HAP-1 (cell line): Measurements from ENCODE around the gene TMEM14C.

ENCODE experiments used
- DNase-seq, 2 experiments: peaks; one replicate each; pipeline ENCODE4 v3.0.0-alpha.2; 2016 to 2020; ENCODE audit warnings: low spot score in 2 of 2
- H3K27me3 ChIP-seq: fragments of 250-450 bp; sonication (Bioruptor Pico); 2 replicates; pipeline ENCODE4 v1.5.1; 2020; ENCODE audit warnings: low read depth, mild to moderate bottlenecking, moderate library complexity
- H3K36me3 ChIP-seq: fragments of 250-450 bp; sonication (Bioruptor Pico); replicated peaks from 2 replicates; pipeline ENCODE4 v1.5.1; 2020; ENCODE audit warnings: mild to moderate bottlenecking
- H3K4me1 ChIP-seq: fragments of 250-450 bp; sonication (Bioruptor Pico); 2 replicates; pipeline ENCODE4 v1.5.1; 2020; ENCODE audit warnings: mild to moderate bottlenecking
- H3K4me3 ChIP-seq: fragments of 250-450 bp; sonication (Bioruptor Pico); 2 replicates; pipeline ENCODE4 v1.5.1; 2020; ENCODE audit warnings: mild to moderate bottlenecking, moderate library complexity
- H3K9me3 ChIP-seq: fragments of 250-450 bp; sonication (Bioruptor Pico); 2 replicates; pipeline ENCODE4 v1.5.1; 2020; ENCODE audit warnings: mild to moderate bottlenecking, moderate library complexity
- in situ Hi-C: fragments of 300-500 bp; cut with MboI; formaldehyde crosslinking; loops from 3 replicates; pipeline ENCODE4 v1.14.3; 2020; ENCODE audit warnings: low sequenced_read_pairs, inconsistent platforms, mixed read lengths

TMEM14C gene

DNA sequence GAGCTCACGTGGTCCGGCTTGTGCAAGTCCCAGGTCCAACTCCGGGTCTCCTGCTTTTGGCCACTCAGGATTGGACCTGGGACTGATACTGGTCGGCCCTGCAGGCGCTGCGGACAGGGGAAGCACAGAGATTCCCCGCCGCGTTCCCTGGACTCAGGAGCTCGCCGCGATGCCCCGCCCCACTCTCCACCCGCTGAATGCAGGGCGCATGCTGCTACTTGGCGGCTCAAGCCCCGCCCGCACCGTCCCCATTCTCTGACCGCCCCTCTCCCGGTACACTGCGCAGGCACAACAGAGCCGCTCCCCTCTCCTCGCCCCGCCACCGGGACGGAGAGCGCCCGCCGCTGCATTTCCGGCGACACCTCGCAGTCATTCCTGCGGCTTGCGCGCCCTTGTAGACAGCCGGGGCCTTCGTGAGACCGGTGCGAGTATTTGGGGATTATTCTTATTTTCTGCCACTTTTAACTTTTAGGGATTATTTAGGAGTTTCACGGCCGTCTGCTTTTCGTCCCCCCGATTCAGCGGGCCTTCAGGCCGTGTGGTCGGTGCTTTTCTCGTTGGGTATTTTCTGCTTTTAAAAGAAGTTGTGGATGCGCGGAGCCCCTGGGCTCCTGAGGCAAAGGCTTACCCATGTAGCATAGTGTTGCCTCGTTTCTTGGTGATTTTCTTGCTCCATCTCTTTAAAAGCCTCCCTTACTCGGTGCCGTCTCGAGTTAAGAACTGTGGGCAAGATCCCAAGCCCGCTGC, at the start of gene TMEM14C:
TSS of gene TMEM14C (plus strand) at position 251 of the 747 bp plus-strand sequence. CDS start 1,544 bp downstream, outside the sequence.
- Histone ChIP-seq H3K4me1 (peaks cover 21% of the 10 kb centered on the region), H3K36me3 (peaks cover 10% of the 10 kb centered on the region), H3K9me3 (peaks cover 14% of the 10 kb centered on the region), H3K4me3 (peak within 1 kb of the TSS; percentile 48), H3K27me3 (no peaks in the 10 kb centered on the region)
- in situ Hi-C loops, result no loop called here
- DNase-seq, result peak; percentile 97 to 99

DNA sequence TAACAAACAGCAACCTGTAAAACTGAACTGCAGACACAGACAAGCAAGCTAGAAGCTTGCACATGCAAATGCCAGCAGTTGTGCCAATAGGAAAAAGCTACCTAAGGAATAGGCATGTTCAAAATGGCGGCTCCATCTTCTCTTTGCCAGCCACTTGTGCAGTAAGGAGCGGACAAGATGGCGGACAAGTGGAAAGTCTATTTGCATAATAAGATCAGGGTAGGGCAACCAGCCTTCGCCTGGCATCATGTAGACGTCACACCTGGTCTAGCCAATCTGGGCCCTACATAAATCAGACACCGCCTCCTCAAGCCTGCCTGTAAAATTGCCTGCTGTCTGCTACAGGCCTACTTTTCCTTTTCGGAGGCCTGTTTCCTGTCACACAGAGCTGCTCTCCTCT, 46.5 kb upstream of the TMEM14C start:
- in situ Hi-C loops, result loop anchor here (25.0 kb wide), 1 partner anchor 164 kb away; the partner anchor contains the start of gene GCNT2
- no peaks in the 10 kb centered on the region for H3K4me1 ChIP-seq
- no peak for DNase-seq
- no peaks in the 10 kb centered on the region for H3K36me3 ChIP-seq
- no peak overlapping the region for H3K4me3 ChIP-seq
- no peaks in the 10 kb centered on the region for H3K27me3 ChIP-seq
- no peaks in the 10 kb centered on the region for H3K9me3 ChIP-seq

DNA sequence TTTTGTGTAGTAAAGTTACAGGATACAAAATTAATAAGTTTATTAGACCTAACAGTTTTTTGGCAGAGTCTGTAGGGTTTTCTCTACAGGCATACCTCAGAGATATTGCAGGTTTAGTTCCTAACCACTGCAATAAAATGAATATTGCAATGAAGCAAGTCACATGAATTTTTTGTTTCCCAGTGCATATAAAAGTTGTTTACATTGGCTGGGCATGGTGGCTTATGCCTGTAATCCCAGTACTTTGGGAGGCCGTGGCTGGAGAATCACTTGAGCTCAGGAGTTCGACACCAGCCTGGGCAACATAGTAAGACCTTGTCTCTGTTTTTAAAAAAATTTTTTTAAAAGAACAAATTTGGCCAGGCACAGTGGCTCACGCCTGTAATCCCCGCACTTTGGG, 44.4 kb upstream of the TMEM14C start:
- no peaks in the 10 kb centered on the region for H3K9me3 ChIP-seq
- H3K4me1 ChIP-seq, result no peaks in the 10 kb centered on the region
- no peak for DNase-seq
- in situ Hi-C loops, result loop anchor here (25.0 kb wide), 1 partner anchor 166 kb away; the partner anchor contains the start of gene GCNT2
- no peak overlapping the region for H3K4me3 ChIP-seq
- no peaks in the 10 kb centered on the region for H3K36me3 ChIP-seq
- no peaks in the 10 kb centered on the region for H3K27me3 ChIP-seq

DNA sequence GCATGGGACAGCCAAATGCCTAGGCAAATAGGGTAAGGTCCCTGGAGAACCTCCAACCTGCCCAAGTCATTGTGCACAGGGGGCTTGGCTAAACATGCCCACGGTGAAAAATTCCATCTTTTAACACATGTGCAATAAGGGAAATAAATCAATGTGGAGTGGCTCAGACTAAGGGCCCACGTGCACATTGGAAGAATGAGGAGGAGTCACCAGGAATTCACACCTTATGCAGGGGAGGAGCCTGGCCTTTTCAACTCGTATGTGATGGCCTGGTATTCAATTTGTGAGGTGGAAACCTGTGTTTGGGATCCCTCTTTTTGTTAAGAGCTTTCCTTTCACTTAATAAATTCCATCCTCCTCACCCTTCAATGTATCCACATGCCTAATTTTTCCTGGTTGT, 41.1 kb upstream of the TMEM14C start:
- in situ Hi-C loops, result loop anchor here (25.0 kb wide), 1 partner anchor 169 kb away; the partner anchor contains the start of gene GCNT2
- Histone ChIP-seq H3K36me3 (no peaks in the 10 kb centered on the region), H3K4me3 (no peak overlapping the region), H3K27me3 (no peaks in the 10 kb centered on the region), H3K4me1 (no peaks in the 10 kb centered on the region), H3K9me3 (no peaks in the 10 kb centered on the region)
- no peak for DNase-seq

DNA sequence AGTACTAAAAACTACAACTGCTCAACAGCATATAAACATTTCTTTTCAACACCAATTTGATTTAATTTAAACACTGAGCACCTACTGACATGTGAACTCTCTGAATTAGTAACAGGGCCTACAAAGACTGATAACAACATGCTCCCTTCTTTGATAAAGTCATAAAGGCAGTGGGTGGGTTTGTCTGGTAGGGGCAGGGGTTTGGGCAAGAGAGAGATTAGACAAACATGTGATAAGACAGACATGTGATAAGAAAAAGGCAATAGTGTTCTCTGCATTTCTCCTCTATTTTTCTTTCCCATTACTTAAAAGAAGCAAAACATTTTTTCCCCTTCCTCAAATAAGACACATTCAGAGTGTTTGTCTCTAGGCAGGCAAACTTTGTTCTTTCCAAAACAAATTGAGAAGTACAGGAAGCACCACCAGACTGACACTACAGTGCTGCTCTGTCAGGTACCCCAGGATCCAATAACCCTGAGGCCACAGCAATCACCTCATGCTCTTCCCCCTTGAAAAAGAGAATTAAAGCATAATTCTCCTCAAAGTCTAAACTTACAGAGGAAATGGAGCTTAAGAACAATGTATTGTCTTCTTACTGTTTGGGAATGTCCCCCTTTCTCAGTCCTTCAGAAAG, 40.4 kb upstream of the TMEM14C start:
- Histone ChIP-seq H3K9me3 (no peaks in the 10 kb centered on the region), H3K4me1 (no peaks in the 10 kb centered on the region), H3K27me3 (no peaks in the 10 kb centered on the region), H3K36me3 (no peaks in the 10 kb centered on the region), H3K4me3 (no peak overlapping the region)
- in situ Hi-C loops, result loop anchor here (25.0 kb wide), 1 partner anchor 170 kb away; the partner anchor contains the start of gene GCNT2
- no peak for DNase-seq

DNA sequence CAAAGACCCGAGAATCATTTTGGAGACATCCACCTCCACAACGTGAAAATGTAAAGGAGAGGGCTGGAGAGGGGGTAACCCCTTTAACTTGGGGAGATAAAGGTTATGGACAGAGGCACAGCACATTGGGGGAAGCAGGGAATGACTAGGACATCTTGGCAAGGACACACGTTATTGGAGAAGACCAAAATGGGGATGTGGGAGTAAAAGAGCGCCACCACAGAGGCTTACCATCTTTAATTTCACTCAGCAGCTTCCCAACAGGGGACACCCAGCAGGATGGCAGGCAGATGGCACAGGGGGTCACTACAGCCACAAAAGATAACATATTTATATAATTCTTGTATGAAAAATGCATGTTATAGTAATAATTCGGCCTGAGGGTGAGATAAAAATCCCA, 38.3 kb upstream of the TMEM14C start:
- H3K27me3 ChIP-seq, result no peaks in the 10 kb centered on the region
- no peaks in the 10 kb centered on the region for H3K4me1 ChIP-seq
- no peaks in the 10 kb centered on the region for H3K36me3 ChIP-seq
- DNase-seq, result no peak
- H3K4me3 ChIP-seq, result no peak overlapping the region
- no peaks in the 10 kb centered on the region for H3K9me3 ChIP-seq
- in situ Hi-C loops, result loop anchor here (25.0 kb wide), 1 partner anchor 172 kb away; the partner anchor contains the start of gene GCNT2

DNA sequence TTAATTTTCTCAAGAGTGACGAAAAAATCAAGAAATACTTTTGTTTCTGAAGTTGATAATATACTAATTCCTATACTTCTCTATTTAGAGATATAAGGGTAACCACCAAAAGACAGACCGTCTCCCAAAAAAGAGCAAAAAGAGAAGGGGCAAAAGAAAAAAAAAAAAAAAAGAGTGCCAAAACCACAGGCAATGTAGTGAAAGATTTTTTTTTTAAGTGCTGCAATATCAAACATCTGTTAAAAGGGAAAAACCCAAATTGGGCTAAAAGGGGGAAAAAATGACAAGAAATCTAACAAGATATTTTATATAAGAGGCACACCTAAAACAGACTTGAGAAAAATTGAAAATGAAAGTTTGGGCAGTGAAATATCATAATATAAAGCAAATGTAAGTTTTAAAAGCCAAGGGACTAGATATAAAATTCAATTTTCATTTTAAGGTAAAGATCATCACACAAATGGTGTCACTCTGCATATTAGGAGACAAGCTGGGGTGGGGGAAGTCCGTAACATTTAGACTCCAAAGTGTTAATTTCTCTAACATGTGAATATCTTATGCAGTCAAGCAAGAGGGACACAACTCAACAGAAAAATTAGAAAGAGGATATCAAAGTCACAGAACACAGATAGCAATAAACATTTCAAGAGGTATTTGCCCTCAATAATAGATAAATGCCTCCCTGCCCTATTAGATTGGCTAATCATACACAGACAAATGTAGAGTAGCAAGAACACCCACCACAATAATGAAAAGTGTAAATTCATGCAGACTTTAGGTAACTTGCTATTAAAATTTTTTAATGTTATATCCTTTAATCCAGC, 37.6 kb upstream of the TMEM14C start:
- no peak overlapping the region for H3K4me3 ChIP-seq
- in situ Hi-C loops, result loop anchor here (25.0 kb wide), 1 partner anchor 173 kb away; the partner anchor contains the start of gene GCNT2
- DNase-seq, result no peak
- no peaks in the 10 kb centered on the region for H3K27me3 ChIP-seq
- H3K36me3 ChIP-seq, result no peaks in the 10 kb centered on the region
- H3K4me1 ChIP-seq, result peaks cover 4% of the 10 kb centered on the region; the same call in 1 of the 2 replicates
- H3K9me3 ChIP-seq, result no peaks in the 10 kb centered on the region

DNA sequence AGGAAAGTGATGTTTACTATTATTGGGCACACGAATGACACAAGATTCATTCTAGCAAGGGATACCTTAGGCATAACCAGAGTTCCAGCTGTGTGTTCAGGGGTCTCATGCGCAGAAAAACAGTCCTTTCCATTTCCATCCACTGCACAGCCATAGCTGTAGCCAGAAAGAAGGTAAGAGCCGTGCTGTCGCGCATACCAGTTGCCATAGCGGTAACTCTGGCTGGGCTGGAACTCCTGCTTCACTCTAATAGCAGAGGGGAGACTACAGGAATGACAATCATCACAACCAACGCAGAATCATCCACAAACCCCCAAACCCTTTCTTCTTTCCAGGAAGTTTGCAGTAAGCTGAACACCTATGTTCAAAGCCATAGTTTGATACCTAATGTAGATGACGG, 36.0 kb upstream of the TMEM14C start:
- H3K9me3 ChIP-seq, result no peaks in the 10 kb centered on the region
- H3K27me3 ChIP-seq, result no peaks in the 10 kb centered on the region
- peaks cover 20% of the 10 kb centered on the region for H3K4me1 ChIP-seq
- no peak overlapping the region for H3K4me3 ChIP-seq
- in situ Hi-C loops, result loop anchor here (25.0 kb wide), 1 partner anchor 175 kb away; the partner anchor contains the start of gene GCNT2
- no peaks in the 10 kb centered on the region for H3K36me3 ChIP-seq
- no peak for DNase-seq

DNA sequence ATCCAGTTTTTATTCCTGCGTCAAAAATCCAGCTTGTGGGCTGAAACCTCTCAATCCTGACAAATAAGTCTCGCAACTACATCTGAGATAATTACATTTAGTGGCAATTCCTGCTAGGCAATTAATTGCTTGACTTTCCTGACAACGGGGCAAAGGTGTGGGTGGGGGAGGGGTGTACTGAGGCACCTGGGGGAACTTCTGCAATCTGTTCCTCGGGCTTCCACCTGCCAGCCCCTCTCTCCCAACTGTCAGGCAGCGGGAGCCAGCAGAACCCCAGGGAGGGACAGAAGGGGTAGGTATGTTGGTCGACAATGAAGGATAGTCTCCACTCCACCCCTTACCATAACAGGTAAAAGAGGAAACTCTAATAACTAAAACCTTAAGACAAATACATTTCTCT, 35.3 kb upstream of the TMEM14C start:
- Histone ChIP-seq H3K27me3 (no peaks in the 10 kb centered on the region), H3K9me3 (no peaks in the 10 kb centered on the region), H3K4me3 (no peak overlapping the region), H3K36me3 (no peaks in the 10 kb centered on the region), H3K4me1 (peaks cover 23% of the 10 kb centered on the region)
- no peak for DNase-seq
- in situ Hi-C loops, result loop anchor here (25.0 kb wide), 1 partner anchor 175 kb away; the partner anchor contains the start of gene GCNT2

DNA sequence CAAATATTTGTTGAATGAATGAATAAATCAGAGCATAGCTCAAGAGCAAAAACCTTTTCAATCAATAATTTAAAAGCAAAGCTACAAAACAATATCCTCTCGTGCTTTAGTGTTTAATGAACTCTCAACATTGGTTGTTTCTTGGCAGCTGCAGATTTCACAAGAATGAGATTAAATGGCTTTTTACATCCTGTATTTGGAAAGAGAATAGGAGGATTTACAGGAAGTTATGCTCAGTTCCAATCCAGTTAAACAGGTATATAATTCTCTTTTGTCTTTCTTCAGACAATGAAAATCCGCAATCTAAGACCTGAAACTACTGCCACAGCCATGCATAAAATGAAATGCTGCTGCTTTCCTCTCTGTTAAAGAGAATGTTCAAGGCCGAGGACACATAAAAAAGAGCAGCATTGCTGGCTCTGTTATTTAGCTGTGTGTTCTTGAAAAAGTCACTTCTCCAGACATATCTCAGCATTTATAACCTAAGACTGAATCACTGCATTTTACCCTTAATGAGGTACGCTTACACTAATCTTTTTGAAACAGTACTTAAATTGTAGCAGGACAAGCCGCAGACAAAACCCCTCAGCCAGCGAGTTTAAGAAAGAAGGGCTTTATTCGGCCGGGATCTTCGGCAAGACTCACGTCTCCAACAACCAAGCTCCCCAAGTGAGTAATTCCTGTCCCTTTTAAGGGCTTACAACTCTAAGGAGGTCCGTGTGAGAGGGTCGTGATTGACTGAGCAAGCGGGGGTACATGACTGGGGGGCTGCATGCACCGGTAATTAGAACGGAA, 32.0 kb upstream of the TMEM14C start:
- in situ Hi-C loops, result loop anchor here (25.0 kb wide), 1 partner anchor 179 kb away; the partner anchor contains the start of gene GCNT2
- H3K9me3 ChIP-seq, result no peaks in the 10 kb centered on the region
- 0 out of 2 replicates have a peak, but pooled peaks cover 3% of the 10 kb centered on the region for H3K36me3 ChIP-seq
- peaks cover 30% of the 10 kb centered on the region for H3K4me1 ChIP-seq
- H3K4me3 ChIP-seq, result 0 out of 2 replicates have a peak overlapping the region, but pooled peaks have one; percentile 1
- DNase-seq, result peak in 1 of 2 experiments; percentile 53
- H3K27me3 ChIP-seq, result no peaks in the 10 kb centered on the region

DNA sequence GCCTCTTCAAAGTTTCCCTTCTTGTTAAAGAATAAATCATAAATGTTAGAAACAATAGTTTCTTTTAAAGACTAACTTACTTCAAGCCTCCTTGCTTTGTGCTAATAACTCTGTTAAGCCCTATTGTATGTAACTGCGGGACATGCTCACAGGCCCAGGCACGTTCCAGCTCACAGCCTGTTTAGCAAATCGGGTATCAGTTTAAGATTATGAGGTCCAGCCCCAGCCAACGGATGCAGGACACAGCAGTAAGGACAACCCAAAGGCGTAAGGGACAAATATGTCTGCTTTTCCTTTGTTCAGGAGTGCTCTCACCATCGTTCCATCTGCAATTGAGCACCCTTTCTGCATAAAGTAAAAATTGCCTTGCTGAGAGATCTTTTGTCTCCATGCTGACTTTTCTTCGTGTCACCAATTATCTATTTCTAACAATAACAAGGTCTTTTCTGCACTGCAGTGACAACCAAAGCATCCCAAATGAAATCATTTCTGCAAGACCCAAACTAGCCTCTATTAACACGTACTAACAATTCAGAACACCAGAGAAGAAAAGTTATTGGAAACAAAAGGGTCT, 29.8 kb upstream of the TMEM14C start:
- in situ Hi-C loops, result loop anchor here (25.0 kb wide), 1 partner anchor 181 kb away; the partner anchor contains the start of gene GCNT2
- no peaks in the 10 kb centered on the region for H3K9me3 ChIP-seq
- peaks cover 12% of the 10 kb centered on the region for H3K36me3 ChIP-seq
- H3K4me1 ChIP-seq, result peaks cover 30% of the 10 kb centered on the region
- peak overlapping the region; percentile 87 for H3K4me3 ChIP-seq
- no peak for DNase-seq
- H3K27me3 ChIP-seq, result no peaks in the 10 kb centered on the region

DNA sequence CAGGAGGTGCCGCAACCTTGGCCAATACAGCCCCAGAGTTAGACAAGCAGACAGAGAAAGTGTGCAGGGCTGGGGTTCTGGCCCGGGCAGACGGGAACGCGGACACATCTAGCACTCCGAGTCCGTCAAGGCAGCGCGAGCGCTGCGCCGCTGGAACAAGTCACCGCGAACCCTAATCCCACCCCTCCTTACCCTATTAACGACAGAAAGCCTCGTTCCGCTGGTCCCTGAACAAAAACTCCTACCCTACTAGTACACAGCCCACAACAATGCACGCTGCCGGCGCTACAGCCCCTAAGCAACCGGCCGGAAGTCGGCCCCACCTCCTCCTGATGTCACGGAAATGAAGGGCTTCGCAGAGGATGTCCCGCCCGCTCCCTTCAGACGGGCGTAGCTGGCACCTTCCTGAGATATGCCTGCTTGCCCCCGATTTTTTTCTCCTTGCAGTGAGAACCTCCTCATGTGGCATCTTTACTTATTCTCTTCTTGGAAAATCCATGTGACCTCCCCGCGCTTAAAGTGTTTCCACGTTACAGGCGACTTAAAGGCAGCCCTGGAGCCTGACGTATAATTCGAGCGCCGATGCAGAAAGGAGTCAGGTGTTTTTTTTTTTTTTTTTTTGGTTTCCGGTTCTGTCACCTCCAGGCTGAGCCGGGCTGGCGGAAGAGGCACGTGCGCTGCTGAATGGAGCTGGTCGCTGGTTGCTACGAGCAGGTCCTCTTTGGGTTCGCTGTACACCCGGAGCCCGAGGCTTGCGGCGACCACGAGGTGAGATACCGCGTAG, 28.4 kb upstream of the TMEM14C start, which contains the start of the genes C6orf52 and PAK1IP1:
TSS of gene C6orf52 (minus strand) at position 315 of the 784 bp plus-strand sequence. CDS start 7,066 bp downstream, outside the sequence.
TSS of gene PAK1IP1 (plus strand) at position 671 of the 784 bp plus-strand sequence. CDS start at position 685, 14 bp downstream.
- H3K4me3 ChIP-seq, result peak within 1 kb of the TSS; percentile 87
- in situ Hi-C loops, result loop anchor here (25.0 kb wide), 1 partner anchor 182 kb away; the partner anchor contains the start of gene GCNT2
- no peaks in the 10 kb centered on the region for H3K27me3 ChIP-seq
- H3K9me3 ChIP-seq, result no peaks in the 10 kb centered on the region
- peaks cover 21% of the 10 kb centered on the region for H3K36me3 ChIP-seq
- peak; percentile 89 to 95 for DNase-seq
- H3K4me1 ChIP-seq, result peaks cover 30% of the 10 kb centered on the region
